ENCODE data around the gene STARD6.
"Not testable (repeated sequence)": the region's sequence is repeated elsewhere in the genome, so short reads cannot be mapped to it uniquely, and the experiment has no call there.

The STARD6 gene

GRCh38 chr18:54358495-54359040 is 910 bp upstream of the STARD6 start:
- DNase-seq, result peak in 9 of 42 donors; percentile 8 to 62 (median 44)
- intact Hi-C loops (cut with DNase I), result loop anchor here (10.0 kb wide), 1 partner anchor 134 kb away; the partner anchor contains the start of gene MBD2

- intact Hi-C loops (cut with DNase I), result loop anchor here (10.0 kb wide), 1 partner anchor 132 kb away; the partner anchor contains the start of gene MBD2
Observed at GRCh38 chr18:54357082-54357659, 487 bp downstream of the STARD6 start.

DNA sequence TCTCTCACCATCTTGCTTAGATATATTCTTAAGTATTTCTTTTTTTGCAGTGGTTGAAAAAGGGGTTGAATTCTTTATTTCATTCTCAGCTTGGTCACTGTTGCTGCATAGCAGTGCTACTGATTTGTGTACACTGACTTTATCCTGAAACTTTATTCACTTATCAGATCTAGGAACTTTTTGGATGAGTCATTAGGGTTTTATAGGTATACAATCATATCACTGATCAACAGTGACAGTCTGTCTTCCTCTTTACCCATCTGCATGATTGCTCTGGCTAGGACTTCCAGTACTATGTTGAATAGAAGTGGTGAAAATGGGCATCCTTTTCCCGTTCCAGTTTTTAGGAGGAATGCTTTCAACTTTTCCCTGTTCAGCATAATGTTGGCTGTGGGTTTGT is 6.5 kb downstream of the STARD6 start:
- no peak for DNase-seq
- intact Hi-C loops (cut with DNase I), result loop anchor here (10.0 kb wide), 1 partner anchor 126 kb away; the partner anchor contains the start of gene MBD2

More at GRCh38 chr18:54357082-54357659, 487 bp downstream of the STARD6 start:
- peak in 9 of 42 donors; percentile 5 to 45 (median 22) for DNase-seq

GRCh38 chr18:54338230-54338629 is 19.4 kb downstream of the STARD6 start:
- intact Hi-C loops (cut with DNase I), result no loop called here
- no peak for DNase-seq

DNA sequence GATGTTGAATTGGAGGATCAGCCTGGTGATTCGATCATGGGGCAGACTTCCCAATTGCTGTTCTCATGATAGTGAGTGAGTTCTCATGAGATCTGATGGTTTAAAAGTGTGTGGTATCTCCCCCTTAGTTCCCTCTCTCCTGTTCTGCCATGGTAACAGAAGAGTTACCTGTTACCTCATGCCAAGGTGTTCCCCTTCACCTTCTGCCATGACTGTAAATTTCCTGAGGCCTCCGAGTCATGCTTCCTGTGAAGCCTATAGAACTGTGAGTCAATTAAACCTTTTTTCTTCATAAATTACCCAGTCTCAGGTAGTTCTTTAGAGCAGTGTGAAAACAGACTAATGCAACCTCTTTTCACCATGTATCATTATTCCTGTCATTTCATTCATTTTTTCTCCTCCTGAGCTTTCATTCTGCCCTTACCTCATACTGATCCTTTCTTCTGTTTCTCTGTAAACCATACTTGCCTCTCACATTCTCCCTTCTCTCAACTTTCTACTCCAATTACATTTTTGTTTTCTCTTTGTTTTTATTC is 22.0 kb downstream of the STARD6 start:
- intact Hi-C loops (cut with DNase I), result no loop called here
- DNase-seq, result no peak

- intact Hi-C loops (cut with DNase I), result no loop called here
- no peak for DNase-seq
Observed at GRCh38 chr18:54330768-54331548, 26.7 kb downstream of the STARD6 start.

DNA sequence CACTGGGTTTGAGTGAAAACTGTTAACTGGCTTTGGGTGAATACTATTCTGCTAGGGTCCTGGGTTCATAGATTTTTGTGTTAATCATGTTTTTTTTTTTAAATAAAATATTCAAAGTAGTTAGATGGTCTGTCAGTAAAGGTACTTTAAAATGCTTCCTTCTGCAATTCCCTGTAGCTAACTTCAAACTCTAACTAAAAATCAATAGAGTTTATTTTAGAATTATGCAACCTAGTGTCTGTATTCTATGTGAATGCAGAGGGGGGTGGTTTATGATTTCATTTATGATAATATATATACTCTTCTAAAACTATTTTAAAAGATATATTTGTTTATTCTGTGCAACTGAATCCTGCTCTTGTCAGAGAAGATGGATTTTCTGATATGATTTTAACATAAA is 27.9 kb downstream of the STARD6 start:
- no peak for DNase-seq
- intact Hi-C loops (cut with DNase I), result no loop called here

- intact Hi-C loops (cut with DNase I), result no loop called here
- DNase-seq, result no peak
Observed at GRCh38 chr18:54327818-54328217, 29.8 kb downstream of the STARD6 start.

- no peak for DNase-seq
Observed at GRCh38 chr18:54323970-54324369, 33.7 kb downstream of the STARD6 start.

GRCh38 chr18:54323561-54323960 is 34.1 kb downstream of the STARD6 start:
- intact Hi-C loops (cut with DNase I), result no loop called here
- no peak for DNase-seq

More at GRCh38 chr18:54323970-54324369, 33.7 kb downstream of the STARD6 start:
- intact Hi-C loops (cut with DNase I), result no loop called here

DNA sequence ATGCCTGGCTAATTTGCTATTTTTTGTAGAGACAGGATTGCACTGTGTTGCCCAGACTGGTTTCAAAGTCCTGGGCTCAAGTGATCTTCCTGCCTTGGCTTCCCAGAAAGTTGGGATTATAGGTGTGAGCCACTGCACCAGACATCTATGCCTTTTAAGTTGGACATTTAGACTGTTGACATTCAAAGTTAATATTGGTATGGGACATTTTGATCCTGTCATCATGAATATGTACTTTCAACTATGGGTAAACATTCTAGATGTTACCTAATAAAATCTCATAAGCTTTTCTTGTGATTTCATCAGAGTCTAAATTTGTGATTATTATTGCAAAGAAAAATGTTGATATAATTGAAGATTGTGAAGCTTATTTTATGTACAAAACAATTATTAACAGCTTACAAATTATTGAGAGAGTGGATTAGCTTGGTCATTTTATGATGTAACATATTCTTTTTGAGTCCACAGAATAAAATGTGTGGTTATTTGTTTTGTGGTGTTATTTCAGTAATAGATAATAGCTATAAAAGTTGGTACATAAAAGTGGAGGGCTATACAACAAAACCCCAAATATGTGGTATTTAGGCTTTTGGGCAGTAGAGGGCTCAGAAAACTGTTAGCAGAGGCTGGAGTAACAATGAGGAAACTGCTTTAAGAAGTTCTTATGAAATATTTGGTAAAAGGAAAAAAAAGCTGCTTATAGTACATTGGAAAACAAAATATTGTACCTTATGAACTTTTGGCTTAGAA is 41.4 kb downstream of the STARD6 start:
- DNase-seq, result no peak
- intact Hi-C loops (cut with DNase I), result no loop called here

- intact Hi-C loops (cut with DNase I); DNase-seq: not testable (repeated sequence)
Observed at GRCh38 chr18:54309564-54309963, 48.1 kb downstream of the STARD6 start.

DNA sequence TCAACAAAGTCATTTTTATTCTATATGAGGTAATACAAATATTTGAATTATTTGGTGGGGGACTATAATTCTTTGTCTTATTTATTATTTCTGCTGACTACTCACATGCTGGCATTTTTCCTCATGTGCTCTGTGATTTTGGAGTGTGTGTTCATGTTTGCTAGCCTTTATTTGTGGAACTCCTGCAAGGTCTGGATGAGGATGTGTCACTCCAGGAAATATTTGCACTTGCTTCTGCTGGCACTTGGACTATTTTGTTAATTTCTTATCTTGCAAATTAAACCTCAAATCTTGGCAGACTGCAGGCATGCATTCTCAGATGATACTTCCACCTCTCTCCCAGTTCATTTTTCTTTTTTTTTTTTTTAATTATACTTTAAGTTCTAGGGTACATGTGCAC is 54.2 kb downstream of the STARD6 start:
- intact Hi-C loops (cut with DNase I), result no loop called here
- DNase-seq, result no peak

GRCh38 chr18:54298991-54299390 is 58.7 kb downstream of the STARD6 start:
- intact Hi-C loops (cut with DNase I); DNase-seq: not testable (repeated sequence)

DNA sequence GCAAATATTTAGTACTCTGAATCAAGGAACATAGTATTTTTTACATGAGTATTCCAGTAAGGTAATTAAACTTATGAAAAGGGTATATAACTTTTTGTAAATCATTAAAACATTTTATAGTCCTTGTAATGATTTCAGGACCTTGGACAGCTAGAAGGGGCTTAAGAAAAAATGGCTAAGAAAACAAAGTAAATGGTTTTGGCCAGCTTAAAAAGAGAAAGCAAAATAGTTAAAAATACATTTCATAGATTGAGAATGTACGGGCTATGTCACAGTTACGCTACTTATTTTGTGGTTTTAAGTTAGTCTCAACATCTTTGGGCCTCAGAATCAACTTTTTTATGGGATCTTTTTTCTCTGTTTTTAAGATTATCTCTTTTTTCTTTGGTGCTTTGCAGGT is 61.6 kb downstream of the STARD6 start:
- DNase-seq, result no peak
- intact Hi-C loops (cut with DNase I), result no loop called here

GRCh38 chr18:54294274-54294673 is 63.4 kb downstream of the STARD6 start:
- DNase-seq, result no peak
- intact Hi-C loops (cut with DNase I), result no loop called here

GRCh38 chr18:54284981-54285785 is 72.5 kb downstream of the STARD6 start:
- intact Hi-C loops (cut with DNase I), result no loop called here
- DNase-seq, result peak in 4 of 42 donors; percentile 10 to 63 (median 24)

GRCh38 chr18:54284535-54284934 is 73.1 kb downstream of the STARD6 start:
- no peak for DNase-seq

GRCh38 chr18:54280220-54280569 is 77.5 kb downstream of the STARD6 start:
- intact Hi-C loops (cut with DNase I), result no loop called here
- DNase-seq, result no peak

More at GRCh38 chr18:54284535-54284934, 73.1 kb downstream of the STARD6 start:
- intact Hi-C loops (cut with DNase I), result no loop called here
